Right forelimb (tissue), 1 donor: ENCODE data around the gene FOXE1.

Experiments used
- DNase-seq: peaks from one replicate; pipeline ENCODE4 v3.0.0-alpha.2; 2018

The FOXE1 gene

GRCh38 chr9:97866848-97867247, 13.8 kb downstream of the FOXE1 start:
- no peak for DNase-seq

GRCh38 chr9:97868859-97869258, 15.8 kb downstream of the FOXE1 start:
- no peak for DNase-seq

GRCh38 chr9:97873425-97873824, 20.4 kb downstream of the FOXE1 start:
- DNase-seq = no peak

GRCh38 chr9:97873882-97874281, 20.9 kb downstream of the FOXE1 start:
- DNase-seq = no peak

- DNase-seq = no peak
Observed at GRCh38 chr9:97874624-97875023, 21.6 kb downstream of the FOXE1 start.

DNA sequence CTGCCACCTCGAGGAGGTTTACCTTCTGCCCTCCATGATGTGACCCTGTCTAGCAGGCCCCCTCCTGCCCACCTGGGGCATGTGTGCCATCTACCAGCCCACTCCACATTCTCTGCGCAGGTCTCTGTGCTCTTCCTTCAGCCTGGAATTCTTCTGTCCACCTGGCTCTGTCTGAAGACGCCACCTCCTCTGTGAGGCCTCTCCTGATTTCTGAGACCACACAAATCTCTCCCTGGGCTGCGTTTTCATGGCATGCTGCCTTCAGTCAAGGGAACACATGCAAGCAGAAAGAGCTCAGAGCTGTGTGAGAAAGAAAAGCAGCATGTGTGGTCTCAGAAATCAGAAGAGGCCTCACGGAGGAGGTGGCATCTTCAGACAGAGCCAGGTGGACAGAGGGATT, 22.1 kb downstream of the FOXE1 start:
- no peak for DNase-seq

GRCh38 chr9:97876061-97876460, 23.0 kb downstream of the FOXE1 start:
- DNase-seq = no peak

DNA sequence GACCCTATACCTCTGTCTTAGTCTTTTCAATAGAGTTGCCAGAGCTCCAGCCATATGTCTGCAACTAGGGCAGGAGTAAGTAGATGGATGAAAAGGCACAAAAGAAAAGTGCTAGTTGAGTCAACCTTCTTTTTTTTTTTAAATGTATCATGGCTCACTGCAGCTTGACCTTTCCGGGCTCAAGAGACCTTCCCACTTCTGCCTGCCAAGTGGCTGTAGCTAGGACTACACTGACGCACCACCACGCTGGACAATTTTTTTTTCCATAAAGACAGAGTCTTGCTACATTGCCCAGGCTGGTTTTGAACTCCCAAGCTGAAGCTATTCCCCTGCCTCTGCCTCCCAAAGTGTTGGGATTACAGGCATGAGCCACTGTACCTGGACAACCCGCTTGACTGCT, 27.3 kb downstream of the FOXE1 start:
- DNase-seq = no peak

GRCh38 chr9:97889941-97890887, 37.2 kb downstream of the FOXE1 start:
- no peak for DNase-seq

GRCh38 chr9:97891736-97892135, 38.7 kb downstream of the FOXE1 start:
- no peak for DNase-seq

DNA sequence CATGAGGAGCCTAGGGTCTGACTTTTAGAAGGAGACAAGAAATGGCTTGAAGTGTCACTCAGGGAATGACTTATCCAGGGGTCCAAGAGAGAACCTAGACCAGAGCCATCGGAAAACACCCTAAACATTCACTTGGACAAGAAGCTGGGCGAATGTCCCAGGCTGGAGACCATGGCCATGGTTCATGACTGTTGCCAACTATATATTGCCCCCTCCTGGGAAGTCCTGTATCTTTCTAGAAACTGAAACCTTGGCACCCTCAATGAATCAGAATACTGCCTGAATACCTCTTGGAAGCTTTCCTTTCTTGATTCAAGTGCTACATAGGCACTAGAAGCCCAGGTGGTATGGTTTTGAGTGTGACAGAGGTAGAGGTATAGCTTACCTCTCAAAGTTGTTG, 39.4 kb downstream of the FOXE1 start:
- DNase-seq = no peak

GRCh38 chr9:97895211-97895610, 42.2 kb downstream of the FOXE1 start:
- DNase-seq = no peak

DNA sequence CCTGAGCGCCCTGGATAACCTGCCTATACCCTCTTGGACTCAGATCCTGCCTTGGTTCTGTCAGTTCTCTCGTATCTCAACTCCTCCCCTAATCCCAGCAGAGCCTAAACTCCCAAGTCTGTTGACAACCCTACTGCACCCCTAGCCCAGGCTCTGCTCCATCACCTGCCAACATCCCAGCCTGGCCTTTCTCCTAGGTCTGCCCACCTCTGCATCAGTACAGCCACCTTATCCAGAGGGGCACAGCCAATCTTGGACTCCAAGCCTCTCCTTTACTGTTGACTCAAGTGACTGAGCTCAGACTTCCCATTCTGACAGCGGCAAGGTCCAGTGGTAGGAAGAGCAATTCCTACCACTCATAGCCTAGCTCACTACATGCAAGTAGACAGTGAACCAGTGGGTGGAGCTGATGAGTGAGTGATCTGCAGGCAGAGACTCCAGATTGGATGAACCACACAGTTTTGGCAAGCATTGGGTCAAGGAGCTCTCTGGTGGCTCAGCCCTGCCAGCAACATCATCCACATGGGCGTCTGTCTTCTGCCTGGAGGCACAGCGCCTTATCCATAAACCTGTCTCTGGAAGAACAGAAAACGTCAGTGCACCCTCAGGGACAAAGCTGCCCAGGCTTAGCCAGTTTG, 42.8 kb downstream of the FOXE1 start:
- no peak for DNase-seq

- DNase-seq = no peak
Observed at GRCh38 chr9:97900103-97900737, 47.2 kb downstream of the FOXE1 start.

GRCh38 chr9:97900738-97901565, 47.9 kb downstream of the FOXE1 start:
- DNase-seq = no peak

DNA sequence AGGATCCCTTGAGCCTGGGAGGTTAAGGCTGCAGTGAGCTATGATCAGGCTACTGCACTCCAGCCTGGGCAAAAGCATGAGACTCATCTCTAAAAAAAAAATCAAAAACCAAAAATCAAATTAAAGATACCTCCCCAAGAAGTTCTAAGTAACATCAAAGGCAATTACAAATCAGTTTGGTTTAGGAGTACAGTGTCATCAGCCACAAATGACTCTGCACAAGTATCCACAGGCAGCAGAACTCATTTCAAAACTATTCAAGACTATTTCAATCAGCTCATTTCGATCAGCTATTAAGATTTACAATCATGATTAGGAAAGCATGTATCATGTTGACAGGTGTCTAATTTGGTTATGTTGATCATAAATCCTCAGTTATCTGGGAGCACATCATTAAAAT, 50.2 kb downstream of the FOXE1 start:
- DNase-seq = no peak

DNA sequence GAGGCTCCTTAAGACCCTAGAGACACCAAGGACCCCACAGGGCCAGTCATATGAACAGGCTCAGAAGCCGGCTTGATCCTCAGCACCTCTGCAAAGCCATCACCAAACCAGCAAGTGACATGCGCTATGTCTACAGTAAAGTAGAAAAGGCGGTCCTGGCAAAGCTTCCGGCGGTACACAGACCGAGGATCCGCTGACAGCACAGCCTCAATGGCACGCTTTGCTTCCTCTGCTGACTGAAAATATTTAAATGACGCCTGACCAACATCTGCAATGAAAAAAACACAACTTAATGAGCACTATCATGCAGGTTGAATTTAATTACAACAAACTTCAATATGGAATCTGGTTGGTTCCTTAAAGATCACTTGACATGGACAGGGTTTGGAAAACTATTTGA, 51.7 kb downstream of the FOXE1 start:
- DNase-seq = no peak

GRCh38 chr9:97905228-97905627, 52.2 kb downstream of the FOXE1 start:
- no peak for DNase-seq
